Measurements from ENCODE around the gene PFKL. TPM values are rescaled to one million over a fixed set of nuclear protein-coding genes. Genes with fewer than 3 reads are reported as not detected.

Gene PFKL
- total RNA-seq, 1 experiment from 2014 or later: 175 TPM

DNA sequence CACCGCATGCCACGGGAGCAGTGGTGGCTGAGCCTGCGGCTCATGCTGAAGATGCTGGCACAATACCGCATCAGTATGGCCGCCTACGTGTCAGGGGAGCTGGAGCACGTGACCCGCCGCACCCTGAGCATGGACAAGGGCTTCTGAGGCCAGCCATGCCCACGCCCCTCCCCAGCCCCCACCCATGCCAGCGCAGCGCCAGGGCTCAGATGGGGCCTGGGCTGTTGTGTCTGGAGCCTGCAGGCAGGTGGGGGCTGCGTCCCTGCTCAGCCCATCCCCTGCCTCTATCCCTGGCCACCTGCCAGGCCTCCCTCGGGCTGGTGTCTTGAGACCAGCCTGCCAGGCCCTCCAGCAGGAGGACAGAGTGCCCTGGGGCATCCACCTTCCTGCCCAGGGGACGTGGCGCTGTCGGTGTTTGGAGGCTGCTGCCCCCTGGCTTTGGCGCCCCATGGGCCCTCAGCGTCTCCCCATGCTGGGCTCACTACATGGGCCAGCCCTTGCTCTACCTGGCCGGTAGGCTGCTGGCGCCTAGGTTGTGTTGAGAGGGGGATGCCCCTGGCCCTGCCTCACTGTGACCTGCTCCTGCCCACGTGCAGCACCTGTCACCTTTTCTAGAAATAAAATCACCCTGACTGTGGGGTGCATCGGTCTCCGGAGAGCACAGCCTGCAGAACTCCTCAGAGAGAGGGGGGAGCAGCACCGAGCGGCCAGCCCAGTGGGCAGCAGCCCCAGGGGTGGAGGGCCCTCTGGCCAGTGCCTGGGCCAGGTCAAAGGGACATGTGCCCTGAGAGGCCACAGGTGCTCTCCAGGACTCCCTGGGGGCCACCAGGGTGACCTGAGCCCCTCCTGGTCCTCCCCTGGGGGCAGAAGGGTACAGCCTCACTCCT is 27.1 kb downstream of the PFKL start:
- Histone ChIP-seq H3K27me3 (no peaks in the 10 kb centered on the region), H3K4me3 (no peak overlapping the region), H3K36me3 (peaks cover 22% of the 10 kb centered on the region), H3K9me3 (no peaks in the 10 kb centered on the region)
- DNase-seq: no peak

DNA sequence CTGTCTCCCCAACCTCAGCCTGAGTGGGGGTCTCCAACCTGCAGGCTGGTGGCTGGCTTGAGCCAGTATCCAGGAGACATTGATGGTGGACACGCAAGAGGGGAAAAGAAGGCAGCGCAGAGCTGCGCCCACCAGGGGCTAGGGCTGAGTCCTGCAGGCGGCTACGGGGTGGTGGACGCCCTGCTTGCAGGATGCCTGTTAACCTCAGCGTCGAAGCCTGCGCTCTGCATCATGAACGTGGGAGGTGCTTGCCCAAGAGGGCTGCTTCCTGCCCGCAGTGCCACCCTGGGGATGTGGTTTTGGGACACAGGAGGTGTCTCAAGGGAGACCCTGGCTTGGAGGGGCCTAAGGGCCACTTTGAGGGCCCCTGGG is 27.7 kb downstream of the PFKL start:
- DNase-seq: no peak
- Histone ChIP-seq H3K4me3 (no peak overlapping the region), H3K36me3 (peaks cover 19% of the 10 kb centered on the region), H3K27me3 (no peaks in the 10 kb centered on the region), H3K9me3 (no peaks in the 10 kb centered on the region)

DNA sequence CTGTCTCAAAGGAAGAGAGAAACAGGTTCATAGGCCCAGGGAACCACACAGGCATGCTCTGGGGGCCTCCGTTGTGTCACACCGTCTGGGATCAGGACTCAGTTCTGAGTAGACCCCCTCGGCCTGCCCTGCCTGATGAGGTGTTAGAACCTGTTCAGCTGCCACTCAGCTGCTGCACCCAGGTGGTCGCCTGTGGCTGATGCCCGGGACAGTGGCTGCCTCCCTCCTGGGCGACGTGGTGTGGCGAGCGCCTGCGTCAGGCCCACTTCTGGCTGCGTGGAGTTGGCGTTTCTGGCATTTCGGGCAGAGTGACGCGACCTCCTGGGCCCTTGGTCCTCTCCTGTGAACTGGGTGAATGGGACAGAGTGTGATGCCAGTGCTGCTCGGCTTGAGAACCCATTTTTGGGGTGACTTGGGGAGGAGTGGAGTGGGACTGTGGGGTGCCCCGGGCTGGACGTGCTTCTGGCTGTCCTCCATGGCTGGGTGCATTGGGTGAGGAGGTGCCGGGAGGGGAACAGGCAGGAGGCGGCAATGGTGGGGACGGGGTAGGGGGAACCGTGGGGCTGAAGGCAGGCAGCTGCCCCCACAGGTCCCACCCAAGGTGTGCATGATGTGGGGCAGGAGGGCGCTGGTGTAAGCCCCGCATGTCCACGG is 28.5 kb downstream of the PFKL start:
- H3K9me3 ChIP-seq: no peaks in the 10 kb centered on the region
- no peak overlapping the region for H3K4me3 ChIP-seq
- H3K36me3 ChIP-seq: peaks cover 19% of the 10 kb centered on the region
- no peak for DNase-seq
- no peaks in the 10 kb centered on the region for H3K27me3 ChIP-seq

DNA sequence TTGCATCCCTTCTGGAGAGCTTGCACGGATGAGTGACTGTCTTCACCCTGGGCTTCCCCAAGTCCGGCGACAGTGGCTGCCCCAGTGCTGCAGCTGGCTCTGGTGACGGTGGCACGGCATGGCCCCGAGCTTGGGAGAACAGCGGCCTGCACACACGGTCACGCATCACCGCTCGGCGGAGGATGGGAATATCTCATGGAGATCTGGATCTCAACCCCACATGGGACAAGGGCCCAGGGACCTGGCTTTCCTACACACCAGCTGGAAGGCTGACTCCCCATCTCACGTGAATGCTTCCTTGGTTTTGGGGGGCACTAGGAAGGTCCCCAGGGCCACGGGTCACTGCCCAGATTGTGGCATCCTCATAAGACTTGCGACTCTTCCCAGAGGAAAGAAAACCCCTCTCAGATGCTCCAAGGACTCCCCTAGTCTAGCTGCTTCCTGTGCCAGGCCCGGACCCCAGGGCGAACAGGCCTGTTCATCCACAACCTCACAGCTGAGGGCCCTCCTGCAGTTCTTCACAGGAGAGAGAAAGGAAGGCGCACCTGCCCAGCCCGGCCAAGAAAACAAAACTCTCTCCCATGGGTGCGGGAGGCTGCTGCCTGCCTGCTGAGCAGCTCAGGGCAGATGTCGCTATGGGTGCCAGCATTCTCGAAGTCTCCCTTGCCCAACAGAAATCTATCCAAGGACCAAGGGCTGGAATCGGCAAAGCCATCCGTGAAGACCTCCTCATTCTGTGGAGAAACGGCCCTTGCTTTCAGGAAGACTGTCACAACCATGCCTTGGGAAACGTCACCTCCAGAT is 29.4 kb downstream of the PFKL start:
- Histone ChIP-seq H3K4me3 (no peak overlapping the region), H3K27me3 (no peaks in the 10 kb centered on the region), H3K36me3 (peaks cover 11% of the 10 kb centered on the region), H3K9me3 (no peaks in the 10 kb centered on the region)
- no peak for DNase-seq

DNA sequence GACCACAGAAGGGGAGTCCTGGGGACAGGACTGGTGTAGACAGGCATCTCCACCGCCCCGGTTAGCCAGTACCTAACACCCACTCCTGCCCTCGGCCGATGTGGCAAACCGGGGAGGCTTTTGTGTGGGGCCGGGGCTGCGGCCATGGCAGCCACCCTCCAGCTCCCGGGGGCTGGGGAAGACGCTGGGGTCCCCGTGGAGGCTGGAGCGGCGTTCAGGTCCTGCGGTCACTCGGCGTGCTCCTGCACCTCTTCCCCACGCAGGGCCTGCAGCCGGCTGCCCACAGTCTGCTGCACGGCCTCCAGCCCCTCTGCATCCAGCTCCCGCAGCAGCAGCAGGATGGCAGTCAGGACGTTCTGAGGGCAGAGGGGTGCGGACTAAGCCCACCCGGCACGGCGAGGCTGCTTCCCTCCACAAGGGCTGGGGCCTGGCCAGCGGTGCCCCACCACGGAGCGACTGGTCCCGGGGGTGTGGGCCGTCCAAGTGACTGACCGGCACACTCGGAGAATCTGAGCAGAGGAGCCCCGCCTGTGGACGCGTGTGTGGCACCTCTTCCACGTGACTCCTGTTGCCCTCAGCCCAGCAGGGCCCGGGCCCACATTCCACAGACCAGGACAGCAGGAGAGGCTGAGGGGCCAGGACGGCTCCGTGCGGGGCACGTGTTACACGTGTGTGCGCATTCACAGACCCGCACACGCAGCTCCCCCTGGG is 30.3 kb downstream of the PFKL start:
- Histone ChIP-seq H3K36me3 (peaks cover 6% of the 10 kb centered on the region; the same call in 1 of the 2 replicates), H3K27me3 (no peaks in the 10 kb centered on the region), H3K9me3 (no peaks in the 10 kb centered on the region), H3K4me3 (no peak overlapping the region)
- no peak for DNase-seq

DNA sequence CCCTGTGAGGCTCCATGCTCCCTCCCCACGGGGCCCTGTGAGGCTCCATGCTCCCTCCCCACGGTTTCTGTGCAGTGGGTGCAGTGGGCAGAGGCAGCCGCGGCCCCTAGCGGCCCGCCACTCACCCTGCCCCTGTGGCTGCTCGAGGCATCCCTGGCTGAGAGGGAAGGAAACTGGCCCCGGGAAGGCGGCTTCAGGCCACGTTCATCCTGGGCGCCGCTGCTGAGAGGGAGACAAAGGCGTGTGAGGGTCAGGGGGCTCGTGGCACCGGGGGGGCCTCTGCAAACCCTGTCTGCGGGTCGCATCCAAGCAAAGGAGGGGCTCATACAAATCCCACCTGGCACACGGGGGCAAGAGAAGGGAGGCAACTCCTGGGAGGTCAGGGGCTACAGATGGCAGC is 30.8 kb downstream of the PFKL start:
- H3K27me3 ChIP-seq: no peaks in the 10 kb centered on the region
- H3K4me3 ChIP-seq: no peak overlapping the region
- no peak for DNase-seq
- H3K9me3 ChIP-seq: no peaks in the 10 kb centered on the region
- H3K36me3 ChIP-seq: 0 out of 2 replicates have a peak, but pooled peaks cover 6% of the 10 kb centered on the region

DNA sequence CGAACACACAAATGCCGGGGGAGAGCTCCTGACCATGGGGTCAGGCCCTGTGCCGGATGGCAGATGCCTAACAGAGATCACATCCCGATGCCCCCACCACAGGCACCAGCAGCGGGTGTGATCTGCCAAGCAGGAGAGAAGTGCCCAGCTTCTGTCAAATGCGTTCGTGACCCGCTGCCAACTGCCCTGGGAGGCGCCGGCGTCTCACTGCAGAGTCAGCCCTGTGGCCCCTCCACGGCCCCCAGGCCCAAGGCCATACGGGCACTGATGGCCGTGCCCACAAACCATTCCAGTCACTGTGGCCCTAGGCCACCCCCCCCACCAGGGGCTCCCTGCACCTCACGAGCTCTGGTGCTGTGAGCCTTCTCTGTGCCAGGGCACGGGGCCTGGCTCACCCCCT is 31.4 kb downstream of the PFKL start:
- DNase-seq: no peak
- Histone ChIP-seq H3K27me3 (no peaks in the 10 kb centered on the region), H3K4me3 (no peak overlapping the region), H3K9me3 (no peaks in the 10 kb centered on the region), H3K36me3 (0 out of 2 replicates have a peak, but pooled peaks cover 1% of the 10 kb centered on the region)

DNA sequence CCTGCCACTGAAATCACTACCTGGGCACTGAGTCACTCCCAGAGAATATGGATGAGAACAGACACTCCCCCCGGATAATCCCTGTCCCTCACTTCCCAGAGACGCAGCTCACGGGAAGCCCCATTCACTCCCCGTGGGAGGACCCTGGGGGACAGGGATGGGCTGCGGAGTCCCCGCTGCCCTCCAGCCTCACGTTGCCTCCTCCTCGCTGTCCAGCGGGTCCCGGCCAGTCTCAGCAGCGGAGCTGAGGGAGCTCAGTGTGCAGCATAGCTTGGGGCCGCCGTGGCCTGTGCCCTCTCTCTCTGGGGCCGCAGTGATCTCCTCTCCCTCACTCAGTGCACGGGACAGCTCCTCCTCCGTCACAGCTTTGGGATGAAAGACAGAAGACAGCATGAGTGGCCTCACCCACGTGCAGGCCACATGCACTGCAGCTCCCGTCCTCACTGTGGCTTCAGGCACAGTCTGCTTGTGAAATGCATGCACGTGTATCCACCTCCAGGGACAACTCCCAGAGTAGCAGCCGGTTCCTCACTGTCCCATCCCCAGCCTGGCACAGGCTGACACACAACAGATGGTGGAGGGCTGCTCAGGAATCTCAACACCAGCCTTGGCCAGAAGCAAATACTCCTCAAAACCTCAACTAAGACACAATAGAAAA is 31.9 kb downstream of the PFKL start:
- H3K4me3 ChIP-seq: no peak overlapping the region
- H3K36me3 ChIP-seq: 0 out of 2 replicates have a peak, but pooled peaks cover 2% of the 10 kb centered on the region
- DNase-seq: no peak
- H3K9me3 ChIP-seq: no peaks in the 10 kb centered on the region
- no peaks in the 10 kb centered on the region for H3K27me3 ChIP-seq

DNA sequence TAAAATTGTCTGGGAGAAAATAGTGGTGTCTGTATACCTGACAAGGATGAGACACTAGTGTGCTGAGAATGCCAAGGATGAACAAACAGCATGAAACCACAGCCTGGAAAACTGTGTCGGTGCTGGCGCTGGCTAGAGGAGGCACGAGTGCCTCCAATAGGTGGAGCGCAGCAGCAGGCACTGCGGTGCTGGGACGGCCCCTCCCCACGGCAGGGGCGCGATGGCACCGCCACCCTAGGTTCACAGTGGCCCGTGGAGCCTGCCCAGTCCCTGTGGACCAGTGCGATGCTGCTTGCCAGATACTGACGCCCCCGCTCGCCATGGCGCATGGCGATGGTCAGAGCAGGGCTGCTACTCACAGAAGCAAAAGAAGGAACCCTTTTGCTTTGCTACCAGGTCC is 32.5 kb downstream of the PFKL start:
- no peaks in the 10 kb centered on the region for H3K9me3 ChIP-seq
- H3K36me3 ChIP-seq: 0 out of 2 replicates have a peak, but pooled peaks cover 2% of the 10 kb centered on the region
- no peak overlapping the region for H3K4me3 ChIP-seq
- DNase-seq: no peak
- H3K27me3 ChIP-seq: no peaks in the 10 kb centered on the region

DNA sequence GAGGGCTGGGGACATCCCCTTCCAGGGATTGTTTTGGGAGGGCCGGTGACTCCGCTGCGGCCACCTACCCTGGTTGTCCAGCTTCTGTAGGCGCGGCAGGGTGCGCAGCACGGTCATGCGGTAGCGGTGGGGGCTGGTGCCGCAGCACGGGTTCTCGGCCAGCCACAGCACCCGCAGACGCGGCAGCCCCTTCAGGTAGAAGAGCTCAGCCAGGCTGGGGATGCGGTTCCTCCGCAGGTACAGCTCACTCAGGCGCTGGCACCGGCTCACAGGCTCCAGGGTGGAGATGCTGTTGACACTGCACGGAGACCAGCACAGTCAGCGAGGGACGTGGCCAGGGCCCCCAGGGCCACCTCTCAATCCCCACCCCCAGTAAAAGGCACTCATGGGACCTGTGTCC is 33.1 kb downstream of the PFKL start:
- Histone ChIP-seq H3K36me3 (0 out of 2 replicates have a peak, but pooled peaks cover 2% of the 10 kb centered on the region), H3K9me3 (no peaks in the 10 kb centered on the region), H3K4me3 (no peak overlapping the region), H3K27me3 (no peaks in the 10 kb centered on the region)
- DNase-seq: no peak

DNA sequence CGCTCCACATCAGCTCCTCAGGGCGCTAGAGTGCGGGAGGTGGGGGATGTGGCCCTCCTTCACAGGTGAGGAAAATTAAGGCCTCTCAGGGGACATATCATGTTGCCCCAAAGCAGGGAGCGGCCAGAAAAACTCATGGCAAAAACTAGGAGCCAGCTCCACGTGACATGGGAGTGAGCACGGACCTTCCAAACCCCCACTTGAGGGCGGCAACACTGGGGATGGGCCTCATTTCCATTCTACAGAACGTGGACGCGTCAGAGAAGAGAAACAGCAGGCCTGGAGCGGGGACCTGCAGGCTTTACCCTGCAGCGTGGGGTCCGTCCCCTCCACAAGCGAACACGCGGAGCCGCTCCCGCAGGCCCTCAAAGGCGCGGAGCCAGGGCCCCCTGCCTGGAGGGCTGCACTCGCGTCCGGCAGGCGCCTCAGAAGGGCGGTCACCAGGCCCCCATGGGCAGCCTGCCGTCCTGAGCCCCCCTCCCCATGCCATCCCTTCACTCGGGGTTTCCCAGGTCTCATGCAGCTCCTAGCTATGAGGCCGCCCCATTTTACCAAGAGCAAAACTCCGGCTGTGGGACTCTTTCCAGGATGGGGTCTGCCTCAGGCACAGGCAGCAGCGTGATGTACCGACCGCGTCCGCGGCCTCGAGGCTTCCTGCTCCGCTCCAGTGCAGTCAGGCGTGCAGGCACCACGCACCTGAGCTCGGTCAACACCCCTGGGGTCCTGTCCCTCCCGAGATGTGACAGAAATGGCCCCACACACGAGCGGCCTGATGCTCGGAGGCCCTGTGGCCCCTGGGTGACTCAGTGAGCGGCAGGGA is 33.9 kb downstream of the PFKL start:
- H3K27me3 ChIP-seq: no peaks in the 10 kb centered on the region
- no peak for DNase-seq
- no peak overlapping the region for H3K4me3 ChIP-seq
- no peaks in the 10 kb centered on the region for H3K9me3 ChIP-seq
- 0 out of 2 replicates have a peak, but pooled peaks cover 2% of the 10 kb centered on the region for H3K36me3 ChIP-seq

DNA sequence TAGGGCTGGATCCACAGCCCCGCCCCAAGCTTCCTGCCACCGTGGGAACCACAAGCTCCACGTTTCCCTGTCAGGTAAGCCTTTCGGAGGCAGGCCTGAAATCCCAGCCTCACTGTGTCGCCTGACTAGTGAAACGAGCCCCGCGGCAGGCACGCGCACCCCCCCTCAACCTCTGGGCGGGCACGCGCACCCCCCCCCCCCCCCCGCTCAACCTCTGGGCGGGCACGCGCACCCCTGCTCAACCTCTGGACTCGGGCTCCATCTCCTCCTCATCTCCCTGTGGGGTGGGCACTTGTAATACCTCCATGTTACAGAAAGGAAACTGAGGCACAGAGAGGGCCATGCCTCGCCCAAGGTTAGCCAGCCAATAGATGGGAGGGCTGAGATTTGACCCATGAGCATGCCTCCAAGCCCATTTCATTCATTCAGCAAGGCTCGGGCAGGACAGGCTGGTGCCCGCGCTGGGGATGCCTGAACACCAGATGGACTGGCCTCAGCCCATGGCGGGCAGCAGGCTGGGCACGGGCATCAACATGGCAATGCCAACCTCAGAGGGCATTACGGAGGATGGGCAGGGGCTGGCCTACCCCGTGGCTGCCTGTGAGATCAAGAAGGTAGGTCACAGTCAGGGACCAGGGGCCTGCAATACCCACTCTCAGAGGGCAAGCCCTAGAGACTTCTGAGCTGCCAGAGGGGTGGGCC is 34.6 kb downstream of the PFKL start:
- Histone ChIP-seq H3K36me3 (0 out of 2 replicates have a peak, but pooled peaks cover 2% of the 10 kb centered on the region), H3K9me3 (no peaks in the 10 kb centered on the region), H3K4me3 (no peak overlapping the region), H3K27me3 (no peaks in the 10 kb centered on the region)
- no peak for DNase-seq

DNA sequence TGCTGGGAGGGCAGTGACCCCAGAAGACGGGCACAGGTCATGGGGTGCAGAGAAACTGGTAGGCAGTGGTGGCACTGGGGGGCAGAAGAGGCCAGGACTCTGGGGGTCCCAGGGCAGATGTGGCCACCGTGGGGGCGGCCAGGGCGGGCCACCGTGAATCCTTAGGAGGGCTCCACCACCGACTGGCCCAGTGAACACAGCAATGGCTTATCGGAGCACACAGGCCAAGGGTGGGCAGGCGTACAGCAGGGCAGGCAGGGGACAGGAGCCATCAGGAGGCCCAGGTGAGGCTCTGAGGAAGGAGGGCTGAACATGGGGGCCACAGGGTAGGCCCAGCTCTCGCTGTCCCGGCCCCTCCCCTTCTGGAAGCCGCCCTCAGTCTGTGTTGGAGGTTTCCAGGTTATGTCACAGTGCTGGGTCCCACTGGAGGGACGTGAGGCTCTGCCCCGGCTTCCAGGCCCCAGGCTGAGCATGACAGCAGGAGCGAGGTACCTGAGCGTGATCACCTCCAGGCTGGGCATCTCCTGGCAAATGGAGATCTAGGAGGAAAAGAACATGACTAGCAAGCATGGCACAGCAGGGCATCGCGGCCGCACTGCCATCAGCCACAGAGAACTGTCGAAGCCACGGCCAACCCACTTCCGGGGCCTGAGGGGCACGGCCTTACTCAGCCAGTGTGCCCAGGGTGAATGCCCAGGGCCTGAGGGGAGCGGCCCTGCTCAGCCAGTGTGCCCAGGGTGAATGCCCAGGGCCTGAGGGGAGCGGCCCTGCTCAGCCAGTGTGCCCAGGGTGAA is 35.6 kb downstream of the PFKL start:
- no peak for DNase-seq
- H3K9me3 ChIP-seq: no peaks in the 10 kb centered on the region
- H3K36me3 ChIP-seq: 0 out of 2 replicates have a peak, but pooled peaks cover 2% of the 10 kb centered on the region
- H3K4me3 ChIP-seq: no peak overlapping the region
- H3K27me3 ChIP-seq: no peaks in the 10 kb centered on the region

DNA sequence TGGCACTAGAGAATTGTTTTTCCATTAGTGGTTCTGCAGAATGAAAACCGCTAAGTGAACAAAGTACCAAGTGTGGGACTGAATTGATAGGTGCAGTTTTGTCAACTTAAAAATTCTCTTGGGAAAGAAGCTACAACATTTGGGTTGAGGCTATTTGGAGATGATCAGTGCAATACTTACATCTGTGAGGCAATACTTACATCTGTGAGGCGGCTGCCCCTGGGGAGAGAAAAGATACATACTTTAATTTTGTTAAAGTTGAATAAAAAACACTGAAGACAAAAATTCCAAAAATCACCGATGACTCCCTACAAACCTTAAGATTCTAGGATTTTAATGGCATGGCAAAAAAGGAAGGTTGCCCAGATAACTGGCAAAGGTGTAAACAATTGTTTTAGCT is 37.6 kb downstream of the PFKL start:
- no peak overlapping the region for H3K4me3 ChIP-seq
- no peaks in the 10 kb centered on the region for H3K27me3 ChIP-seq
- H3K36me3 ChIP-seq: 0 out of 2 replicates have a peak, but pooled peaks cover 2% of the 10 kb centered on the region
- DNase-seq: no peak
- H3K9me3 ChIP-seq: no peaks in the 10 kb centered on the region
